ENCODE results near the gene DNAH7.

Gene DNAH7

GRCh38 chr2:196075196-196075595 lies 6.6 kb upstream of the DNAH7 start:
- Histone ChIP-seq H3K4me3 (ENCODE audit: low read length) (no peak overlapping the region), H3K9ac (ENCODE audit: low read length) (no peak overlapping the region)

GRCh38 chr2:196074631-196075030 lies 6.0 kb upstream of the DNAH7 start:
- no peak overlapping the region for H3K9ac ChIP-seq (ENCODE audit: low read length)
- no peaks in the 10 kb centered on the region for H3K36me3 ChIP-seq (ENCODE audit: control insufficient read depth, low read depth, low read length)
- no peaks in the 10 kb centered on the region for H3K9me3 ChIP-seq (ENCODE audit: control insufficient read depth, low read depth, low read length)
- peaks cover 5% of the 10 kb centered on the region for H3K27me3 ChIP-seq (ENCODE audit: control insufficient read depth, insufficient read depth, low read length)
- no peak overlapping the region for H3K4me3 ChIP-seq (ENCODE audit: low read length)
- no peak overlapping the region for H3K27ac ChIP-seq (ENCODE audit: low read length)
- no peaks in the 10 kb centered on the region for H3K4me1 ChIP-seq (ENCODE audit: control insufficient read depth, low read depth, low read length)

More at GRCh38 chr2:196075196-196075595, 6.6 kb upstream of the DNAH7 start:
- Histone ChIP-seq H3K4me1 (ENCODE audit: control insufficient read depth, low read depth, low read length) (no peaks in the 10 kb centered on the region), H3K27ac (ENCODE audit: low read length) (no peak overlapping the region), H3K36me3 (ENCODE audit: control insufficient read depth, low read depth, low read length) (no peaks in the 10 kb centered on the region), H3K9me3 (ENCODE audit: control insufficient read depth, low read depth, low read length) (no peaks in the 10 kb centered on the region), H3K27me3 (ENCODE audit: control insufficient read depth, insufficient read depth, low read length) (peaks cover 5% of the 10 kb centered on the region)

GRCh38 chr2:196073521-196073920 lies 4.9 kb upstream of the DNAH7 start:
- no peaks in the 10 kb centered on the region for H3K9me3 ChIP-seq (ENCODE audit: control insufficient read depth, low read depth, low read length)

GRCh38 chr2:196067088-196067382 lies 1.6 kb downstream of the DNAH7 start:
- H3K9me3 ChIP-seq (ENCODE audit: control insufficient read depth, low read depth, low read length) = no peaks in the 10 kb centered on the region
- H3K27ac ChIP-seq (ENCODE audit: low read length) = no peak overlapping the region
- H3K4me1 ChIP-seq (ENCODE audit: control insufficient read depth, low read depth, low read length) = peaks cover 4% of the 10 kb centered on the region
- no peaks in the 10 kb centered on the region for H3K36me3 ChIP-seq (ENCODE audit: control insufficient read depth, low read depth, low read length)
- peaks cover 5% of the 10 kb centered on the region for H3K27me3 ChIP-seq (ENCODE audit: control insufficient read depth, insufficient read depth, low read length)
- no peak overlapping the region for H3K9ac ChIP-seq (ENCODE audit: low read length)
- no peak overlapping the region for H3K4me3 ChIP-seq (ENCODE audit: low read length)

More at GRCh38 chr2:196073521-196073920, 4.9 kb upstream of the DNAH7 start:
- Histone ChIP-seq H3K9ac (ENCODE audit: low read length) (no peak overlapping the region), H3K27me3 (ENCODE audit: control insufficient read depth, insufficient read depth, low read length) (peaks cover 5% of the 10 kb centered on the region), H3K27ac (ENCODE audit: low read length) (no peak overlapping the region), H3K36me3 (ENCODE audit: control insufficient read depth, low read depth, low read length) (no peaks in the 10 kb centered on the region), H3K4me3 (ENCODE audit: low read length) (no peak overlapping the region), H3K4me1 (ENCODE audit: control insufficient read depth, low read depth, low read length) (no peaks in the 10 kb centered on the region)

- H3K9me3 ChIP-seq (ENCODE audit: control insufficient read depth, low read depth, low read length) = no peaks in the 10 kb centered on the region
- no peaks in the 10 kb centered on the region for H3K36me3 ChIP-seq (ENCODE audit: control insufficient read depth, low read depth, low read length)
- H3K4me1 ChIP-seq (ENCODE audit: control insufficient read depth, low read depth, low read length) = peaks cover 4% of the 10 kb centered on the region
- H3K9ac ChIP-seq (ENCODE audit: low read length) = no peak overlapping the region
- H3K27me3 ChIP-seq (ENCODE audit: control insufficient read depth, insufficient read depth, low read length) = peaks cover 3% of the 10 kb centered on the region
- no peak overlapping the region for H3K4me3 ChIP-seq (ENCODE audit: low read length)
- H3K27ac ChIP-seq (ENCODE audit: low read length) = no peak overlapping the region
Measured at GRCh38 chr2:196066291-196067087, 2.1 kb downstream of the DNAH7 start.

- Histone ChIP-seq H3K27me3 (ENCODE audit: control insufficient read depth, insufficient read depth, low read length) (no peaks in the 10 kb centered on the region), H3K4me1 (ENCODE audit: control insufficient read depth, low read depth, low read length) (peaks cover 13% of the 10 kb centered on the region), H3K9ac (ENCODE audit: low read length) (no peak overlapping the region), H3K36me3 (ENCODE audit: control insufficient read depth, low read depth, low read length) (no peaks in the 10 kb centered on the region), H3K9me3 (ENCODE audit: control insufficient read depth, low read depth, low read length) (no peaks in the 10 kb centered on the region), H3K27ac (ENCODE audit: low read length) (no peak overlapping the region), H3K4me3 (ENCODE audit: low read length) (no peak overlapping the region)
Measured at GRCh38 chr2:196063773-196064172, 4.9 kb downstream of the DNAH7 start.

GRCh38 chr2:196059491-196059960 lies 9.1 kb downstream of the DNAH7 start:
- Histone ChIP-seq H3K27ac (ENCODE audit: low read length) (no peak overlapping the region), H3K9ac (ENCODE audit: low read length) (no peak overlapping the region), H3K36me3 (ENCODE audit: control insufficient read depth, low read depth, low read length) (no peaks in the 10 kb centered on the region), H3K4me1 (ENCODE audit: control insufficient read depth, low read depth, low read length) (peaks cover 11% of the 10 kb centered on the region), H3K9me3 (ENCODE audit: control insufficient read depth, low read depth, low read length) (no peaks in the 10 kb centered on the region), H3K4me3 (ENCODE audit: low read length) (no peak overlapping the region), H3K27me3 (ENCODE audit: control insufficient read depth, insufficient read depth, low read length) (no peaks in the 10 kb centered on the region)

- no peaks in the 10 kb centered on the region for H3K36me3 ChIP-seq (ENCODE audit: control insufficient read depth, low read depth, low read length)
- no peak overlapping the region for H3K27ac ChIP-seq (ENCODE audit: low read length)
- no peak overlapping the region for H3K9ac ChIP-seq (ENCODE audit: low read length)
- no peaks in the 10 kb centered on the region for H3K27me3 ChIP-seq (ENCODE audit: control insufficient read depth, insufficient read depth, low read length)
- H3K4me1 ChIP-seq (ENCODE audit: control insufficient read depth, low read depth, low read length) = peaks cover 10% of the 10 kb centered on the region
- H3K9me3 ChIP-seq (ENCODE audit: control insufficient read depth, low read depth, low read length) = no peaks in the 10 kb centered on the region
- H3K4me3 ChIP-seq (ENCODE audit: low read length) = no peak overlapping the region
Measured at GRCh38 chr2:196054631-196055030, 14.0 kb downstream of the DNAH7 start.

GRCh38 chr2:196046123-196046917 lies 22.3 kb downstream of the DNAH7 start:
- Histone ChIP-seq H3K36me3 (ENCODE audit: control insufficient read depth, low read depth, low read length) (no peaks in the 10 kb centered on the region), H3K27ac (ENCODE audit: low read length) (no peak overlapping the region), H3K27me3 (ENCODE audit: control insufficient read depth, insufficient read depth, low read length) (no peaks in the 10 kb centered on the region), H3K9ac (ENCODE audit: low read length) (no peak overlapping the region), H3K9me3 (ENCODE audit: control insufficient read depth, low read depth, low read length) (no peaks in the 10 kb centered on the region), H3K4me3 (ENCODE audit: low read length) (no peak overlapping the region), H3K4me1 (ENCODE audit: control insufficient read depth, low read depth, low read length) (no peaks in the 10 kb centered on the region)

GRCh38 chr2:196041786-196042185 lies 26.9 kb downstream of the DNAH7 start:
- peaks cover 5% of the 10 kb centered on the region for H3K9me3 ChIP-seq (ENCODE audit: control insufficient read depth, low read depth, low read length)
- no peak overlapping the region for H3K9ac ChIP-seq (ENCODE audit: low read length)
- no peaks in the 10 kb centered on the region for H3K4me1 ChIP-seq (ENCODE audit: control insufficient read depth, low read depth, low read length)
- H3K27ac ChIP-seq (ENCODE audit: low read length) = no peak overlapping the region
- no peak overlapping the region for H3K4me3 ChIP-seq (ENCODE audit: low read length)
- H3K36me3 ChIP-seq (ENCODE audit: control insufficient read depth, low read depth, low read length) = no peaks in the 10 kb centered on the region
- no peaks in the 10 kb centered on the region for H3K27me3 ChIP-seq (ENCODE audit: control insufficient read depth, insufficient read depth, low read length)

GRCh38 chr2:196040218-196040617 lies 28.4 kb downstream of the DNAH7 start:
- H3K36me3 ChIP-seq (ENCODE audit: control insufficient read depth, low read depth, low read length) = no peaks in the 10 kb centered on the region
- H3K9me3 ChIP-seq (ENCODE audit: control insufficient read depth, low read depth, low read length) = peaks cover 5% of the 10 kb centered on the region
- no peak overlapping the region for H3K27ac ChIP-seq (ENCODE audit: low read length)
- H3K4me1 ChIP-seq (ENCODE audit: control insufficient read depth, low read depth, low read length) = no peaks in the 10 kb centered on the region
- no peak overlapping the region for H3K9ac ChIP-seq (ENCODE audit: low read length)
- no peak overlapping the region for H3K4me3 ChIP-seq (ENCODE audit: low read length)
- no peaks in the 10 kb centered on the region for H3K27me3 ChIP-seq (ENCODE audit: control insufficient read depth, insufficient read depth, low read length)
